Esophagus squamous epithelium (tissue), 4 donors: Measurements from ENCODE around the gene FMO2.

ENCODE experiments used
- CTCF ChIP-seq, 6 experiments: fragments of 450-650 bp in 4 of 6; fragments of 200-600 bp in 2 of 6; sonication (generic) in 2 of 6; IDR thresholded peaks; one replicate each; pipeline ENCODE4 v1.5.1; 2016 to 2019; ENCODE audit warnings: antibody characterized with exemption in 6 of 6, mild to moderate bottlenecking in 4 of 6, moderate library complexity in 4 of 6
- POLR2A ChIP-seq, 4 donors: fragments of 450-650 bp; IDR thresholded peaks; one replicate each; pipeline ENCODE4 v1.6.1; 2017; ENCODE audit warnings: antibody characterized with exemption in 4 of 4, mild to moderate bottlenecking in 4 of 4, moderate library complexity in 3 of 4

GRCh38 chr1:171160639-171161354 is 24.3 kb upstream of the FMO2 start:
- TF ChIP-seq CTCF (IDR thresholded peaks at IDR 0.05) (no peak), POLR2A (IDR thresholded peaks at IDR 0.05) (no peak)
